ENCODE measurements around the gene OR2B3. TPM values are rescaled to one million over a fixed set of nuclear protein-coding genes. Genes with fewer than 3 reads are reported as not detected.

Gene OR2B3
- total and polyA plus RNA-seq, 2 experiments from 2014 or later, result not detected

- TF ChIP-seq ZNF462 (CRISPR knock-in tag; IDR thresholded peaks at IDR 0.05) (no peak), POLR2AphosphoS5 (IDR thresholded peaks at IDR 0.05; ENCODE audit: low read depth) (no peak), EZH2phosphoT487 (IDR thresholded peaks at IDR 0.05; ENCODE audit: unreplicated experiment) (no peak)
These were observed 10.7 kb upstream of the OR2B3 start (continued) for GRCh38 chr6:29097803-29098202.

- H3K4me3 Mint-ChIP-seq, result no peak overlapping the region
- no peaks in the 10 kb centered on the region for H3F3A ChIP-seq (replicated peaks; ENCODE audit: low read depth)
- no peaks in the 10 kb centered on the region for H3K79me2 ChIP-seq (replicated peaks; ENCODE audit: insufficient read depth)
- ATAC-seq (no peak), DNase-seq (ENCODE audit: low spot score) (no peak)
- no peak overlapping the region for H3K4me3 ChIP-seq
- H3K36me3 ChIP-seq (ENCODE audit: insufficient read depth), result no peaks in the 10 kb centered on the region
- H3K27me3 ChIP-seq (ENCODE audit: insufficient read depth), result no peaks in the 10 kb centered on the region
- no peaks in the 10 kb centered on the region for H3K9me2 ChIP-seq (ENCODE audit: insufficient read depth)
- no peaks in the 10 kb centered on the region for H3K4me1 ChIP-seq (ENCODE audit: insufficient read depth)
- H3K4me1 Mint-ChIP-seq, result peaks cover 2% of the 10 kb centered on the region; the same call in 1 of the 3 replicates
- H3K27me3 Mint-ChIP-seq (ENCODE audit: insufficient read depth, low read depth, poor library complexity), result no peaks in the 10 kb centered on the region
- H4K20me1 ChIP-seq (replicated peaks; ENCODE audit: insufficient read depth), result no peaks in the 10 kb centered on the region
- no peak overlapping the region for H3K27ac ChIP-seq (ENCODE audit: low read depth)
- H3K27ac Mint-ChIP-seq, result no peak overlapping the region
- no peaks in the 10 kb centered on the region for H3K36me3 Mint-ChIP-seq (ENCODE audit: low read depth)
- no peaks in the 10 kb centered on the region for H3K9me3 Mint-ChIP-seq
- no peak overlapping the region for H3K4me2 ChIP-seq
- no peak overlapping the region for H2AFZ ChIP-seq
- no peak for TF ChIP-seq REST (IDR thresholded peaks at IDR 0.05; ENCODE audit: unreplicated experiment)
- TF ChIP-seq STAT1 (IDR thresholded peaks at IDR 0.05; ENCODE audit: unreplicated experiment), result no peak
- TF ChIP-seq ZNF114 (CRISPR knock-in tag; IDR thresholded peaks at IDR 0.05), result no peak
- TF ChIP-seq JUNB (IDR thresholded peaks at IDR 0.05; ENCODE audit: unreplicated experiment), result no peak
- TF ChIP-seq POLR2AphosphoS5 (IDR thresholded peaks at IDR 0.05; ENCODE audit: low read depth), result no peak
- TF ChIP-seq ETS1 (IDR thresholded peaks at IDR 0.05), result no peak
These were observed 5.8 kb upstream of the OR2B3 start for GRCh38 chr6:29092957-29093356.
